H4 (cell line): ENCODE results near the gene MATK. TPM values are rescaled to one million over a fixed set of nuclear protein-coding genes. Genes with fewer than 3 reads are reported as not detected.
"Not testable (repeated sequence)": the region's sequence is repeated elsewhere in the genome, so short reads cannot be mapped to it uniquely, and the experiment has no call there.

Source experiments
- DNase-seq: peaks from one replicate; pipeline ENCODE4 v3.0.0-alpha.2; 2015; ENCODE audit warnings: low spot score
- total RNA-seq: library from RNA; depleted of rRNA; stranded (reverse); fragments of >200 nt; shearing (Covaris generic); gene quantifications from 2 replicates; pipeline ENCODE4 v1.2.3, GENCODE V29; 2014

MATK gene
- total RNA-seq, 1 experiment from 2014 or later, result 0.04 TPM

- DNase-seq, result no peak
Observed at GRCh38 chr19:3771000-3771905, 14.9 kb downstream of the MATK start.

- DNase-seq, result no peak
Observed at GRCh38 chr19:3770136-3770999, 15.8 kb downstream of the MATK start.

GRCh38 chr19:3769494-3769893, 16.7 kb downstream of the MATK start:
- no peak for DNase-seq

GRCh38 chr19:3768748-3769099, 17.5 kb downstream of the MATK start:
- DNase-seq, result no peak

GRCh38 chr19:3768015-3768747, 18.0 kb downstream of the MATK start:
- no peak for DNase-seq

GRCh38 chr19:3767050-3767449, 19.1 kb downstream of the MATK start:
- DNase-seq, result no peak

GRCh38 chr19:3766520-3766919, 19.7 kb downstream of the MATK start:
- DNase-seq, result no peak

GRCh38 chr19:3765757-3766156, 20.4 kb downstream of the MATK start:
- DNase-seq, result not testable (repeated sequence)

- DNase-seq, result no peak
Observed at GRCh38 chr19:3765121-3765520, 21.1 kb downstream of the MATK start.

- peak; percentile 98 for DNase-seq
Observed at GRCh38 chr19:3762501-3763459, 23.4 kb downstream of the MATK start, which contains the start of gene MRPL54. Gene MRPL54 (plus strand): TSS chr19:3762682. CDS start chr19:3762701, 19 bp downstream.

GRCh38 chr19:3762130-3762473, 24.1 kb downstream of the MATK start:
- no peak for DNase-seq

GRCh38 chr19:3761382-3762129, 24.6 kb downstream of the MATK start, which contains the start of gene APBA3:
Gene APBA3 (minus strand): TSS chr19:3761692. CDS start chr19:3760264, 1,428 bp downstream.
- DNase-seq, result peak; percentile 85

- DNase-seq, result no peak
Observed at GRCh38 chr19:3760871-3761361, 25.3 kb downstream of the MATK start.

GRCh38 chr19:3759482-3760254, 26.5 kb downstream of the MATK start:
- DNase-seq, result no peak

- DNase-seq, result not testable (repeated sequence)
Observed at GRCh38 chr19:3758297-3758696, 27.9 kb downstream of the MATK start.

GRCh38 chr19:3757705-3758104, 28.5 kb downstream of the MATK start:
- not testable (repeated sequence) for DNase-seq

GRCh38 chr19:3753631-3754410, 32.4 kb downstream of the MATK start:
- no peak for DNase-seq

GRCh38 chr19:3752492-3752891, 33.7 kb downstream of the MATK start:
- no peak for DNase-seq
